MV-4-11 (cell line): ENCODE data around the gene TMEFF2.
"Not testable (repeated sequence)": the region's sequence is repeated elsewhere in the genome, so short reads cannot be mapped to it uniquely, and the experiment has no call there.

ENCODE experiments used
- DNase-seq: peaks from one replicate; lab custom pipeline; 2025; lab: John Stamatoyannopoulos, UW

Gene TMEFF2

DNA sequence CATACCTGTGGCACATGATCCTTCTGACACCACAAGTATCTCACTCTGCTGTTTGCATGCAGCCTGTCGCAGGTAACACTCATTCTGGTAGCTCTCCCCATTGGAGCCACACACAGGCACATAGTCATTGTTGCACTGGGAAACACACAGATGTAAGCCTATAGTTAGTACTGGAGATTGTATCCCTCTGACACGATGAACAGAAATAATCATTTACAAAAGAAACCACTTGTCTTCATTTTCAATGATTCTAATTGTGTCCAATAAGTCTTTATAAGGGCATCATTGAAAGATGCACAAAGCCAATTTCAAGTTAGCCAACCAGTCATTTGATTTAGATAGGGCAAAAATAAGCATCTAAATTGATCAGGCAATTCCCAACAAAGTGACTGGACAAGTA is 10.4 kb downstream of the TMEFF2 start:
- DNase-seq = no peak

DNA sequence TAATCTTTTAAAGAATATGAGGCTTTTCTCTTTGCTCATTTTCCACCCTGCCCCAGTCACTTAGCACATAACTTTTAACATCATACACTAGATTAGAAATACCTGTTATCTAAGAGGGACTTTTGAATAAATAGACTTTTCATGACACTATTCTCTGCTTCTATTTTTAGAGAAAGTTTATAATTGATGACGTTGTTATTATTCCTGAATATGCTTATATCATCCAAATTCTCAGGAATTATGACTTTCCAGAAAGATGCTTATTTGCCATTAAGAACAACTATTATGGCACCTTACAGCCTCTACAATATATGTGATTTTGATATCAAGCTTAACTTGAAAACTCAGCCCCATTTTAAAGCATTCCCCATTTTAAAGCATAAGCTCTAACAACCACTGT is 11.4 kb downstream of the TMEFF2 start:
- no peak for DNase-seq

DNA sequence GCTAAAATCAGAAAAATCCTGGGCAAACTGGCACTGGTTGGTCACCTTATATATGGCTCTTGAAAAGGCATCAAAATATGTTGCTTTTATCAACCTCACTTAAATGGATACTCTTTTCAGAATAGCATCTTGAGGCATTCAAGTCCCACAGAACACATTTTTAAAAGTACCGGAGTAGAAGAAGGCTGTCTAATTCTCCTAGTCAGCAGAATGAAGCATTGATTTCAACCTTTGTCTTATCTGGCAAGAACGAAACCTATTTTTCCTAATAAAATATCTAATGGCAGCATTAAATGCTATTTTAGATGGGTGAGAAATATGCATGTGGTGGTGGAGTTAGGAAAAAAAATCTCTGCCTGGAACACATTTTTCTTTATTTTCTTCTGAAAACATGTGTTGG is 27.8 kb downstream of the TMEFF2 start:
- no peak for DNase-seq

DNA sequence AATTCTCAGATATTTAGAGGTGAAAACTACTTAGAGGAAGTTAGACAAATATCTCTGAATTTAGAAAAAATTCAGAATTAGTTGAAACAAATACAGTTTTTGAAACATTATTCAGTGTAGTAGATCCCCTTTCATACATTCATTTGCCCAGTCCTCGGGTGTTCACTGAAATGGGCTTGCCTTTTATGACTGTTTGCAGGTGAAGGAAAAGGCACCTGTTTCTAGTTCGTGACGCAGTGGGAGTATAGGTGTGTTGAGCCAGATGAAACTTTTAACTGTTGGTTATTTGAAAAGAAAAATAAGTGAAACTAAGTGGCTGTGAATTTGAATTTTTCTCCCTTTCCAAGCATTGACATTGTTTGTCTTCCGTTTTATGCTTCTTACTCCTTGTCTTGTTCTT is 28.9 kb downstream of the TMEFF2 start:
- no peak for DNase-seq

DNA sequence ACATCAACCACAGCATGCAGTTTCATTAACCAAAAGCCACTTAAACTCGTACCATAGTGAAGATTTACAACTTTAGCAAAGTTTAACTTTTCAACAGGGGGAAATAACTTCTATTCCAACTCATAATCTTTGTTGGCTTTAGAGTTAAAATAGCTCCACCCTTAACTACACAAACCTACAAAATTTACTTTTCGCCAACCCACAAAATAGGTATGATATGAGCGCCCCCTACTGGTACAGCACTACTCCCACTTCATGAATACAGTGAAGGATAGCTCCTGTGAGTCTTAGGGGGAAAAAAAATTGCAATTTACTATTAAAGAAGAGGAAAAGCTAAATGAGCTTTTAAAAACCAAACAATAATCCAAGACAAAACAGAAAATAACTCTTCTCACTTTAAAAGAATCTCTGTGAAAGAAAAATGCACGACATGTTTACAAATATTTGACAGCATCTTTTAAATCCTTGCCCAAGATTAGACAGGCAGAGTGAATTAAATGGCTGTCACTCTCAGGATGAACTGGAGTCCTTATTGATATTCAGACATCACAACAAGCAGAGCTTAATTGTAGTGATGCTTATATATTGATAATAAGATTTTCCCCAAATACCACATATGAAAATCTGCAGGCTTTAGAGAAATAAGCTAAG is 32.2 kb downstream of the TMEFF2 start:
- peak; percentile 34 for DNase-seq

DNA sequence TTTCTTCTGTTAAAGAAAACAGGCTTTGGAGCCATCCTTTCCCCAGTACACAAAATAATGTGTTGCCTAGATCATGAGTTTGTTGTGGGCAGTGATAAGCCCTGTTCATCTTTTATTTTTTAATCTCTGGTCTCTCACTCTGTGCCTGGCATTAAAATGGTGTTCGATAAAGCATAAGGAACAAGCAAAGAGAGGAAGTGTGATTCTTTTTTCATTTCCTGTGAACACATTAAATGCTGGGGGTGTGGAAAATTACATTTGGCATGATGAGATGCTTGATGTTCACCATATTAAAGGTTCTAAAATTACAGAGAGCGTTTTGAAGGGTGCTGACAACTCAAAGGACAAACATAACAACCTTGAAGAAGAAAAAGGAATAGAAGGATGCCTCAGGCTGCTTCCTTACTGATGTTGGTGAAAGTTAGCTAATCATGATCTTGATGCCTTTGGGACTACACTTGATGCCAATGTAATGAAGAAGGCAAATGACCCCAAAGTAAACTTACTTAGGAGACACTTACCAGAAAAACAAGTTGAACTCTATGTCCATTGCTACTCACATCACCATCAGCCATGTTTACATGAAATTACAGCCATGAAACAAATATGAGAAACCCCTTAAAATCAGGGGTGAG is 33.0 kb downstream of the TMEFF2 start:
- DNase-seq = no peak

DNA sequence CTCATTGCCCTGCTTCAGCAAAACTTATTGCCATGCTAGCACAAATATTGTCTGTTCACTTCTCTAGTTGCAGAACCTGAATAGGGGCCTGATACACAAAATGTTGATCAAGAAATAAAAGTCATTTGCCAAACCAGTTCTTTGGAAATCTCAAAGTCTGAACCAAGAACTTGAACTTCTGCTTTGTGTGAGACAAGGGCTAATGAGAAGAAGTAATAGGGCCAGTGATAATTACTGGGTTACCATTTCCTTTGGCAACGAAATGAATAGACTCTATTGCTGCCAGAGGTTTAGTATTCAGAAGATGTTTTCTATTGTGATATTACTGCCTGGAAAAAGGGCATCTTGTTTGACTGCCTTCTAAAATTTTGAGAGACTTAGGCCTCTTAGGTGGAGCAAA is 35.0 kb downstream of the TMEFF2 start:
- DNase-seq = peak; percentile 23

DNA sequence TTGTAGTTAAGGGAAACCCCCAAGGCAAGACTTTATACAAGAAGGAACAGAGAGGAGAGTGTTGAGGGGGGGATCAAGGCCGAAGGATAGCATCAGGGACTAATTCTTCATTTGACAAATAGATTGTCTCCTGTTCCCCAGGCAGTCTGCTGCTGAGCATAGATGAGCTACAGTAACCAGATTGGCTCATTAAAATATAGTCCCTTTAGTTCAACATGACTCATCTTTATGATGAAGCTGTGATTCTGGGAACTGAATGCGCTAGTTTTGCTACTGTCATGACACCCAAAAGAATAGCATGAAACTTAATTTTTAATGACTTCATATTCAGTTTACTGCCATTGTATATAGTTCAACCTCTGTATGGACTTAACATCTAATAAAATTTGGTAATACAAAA is 35.5 kb downstream of the TMEFF2 start:
- no peak for DNase-seq

DNA sequence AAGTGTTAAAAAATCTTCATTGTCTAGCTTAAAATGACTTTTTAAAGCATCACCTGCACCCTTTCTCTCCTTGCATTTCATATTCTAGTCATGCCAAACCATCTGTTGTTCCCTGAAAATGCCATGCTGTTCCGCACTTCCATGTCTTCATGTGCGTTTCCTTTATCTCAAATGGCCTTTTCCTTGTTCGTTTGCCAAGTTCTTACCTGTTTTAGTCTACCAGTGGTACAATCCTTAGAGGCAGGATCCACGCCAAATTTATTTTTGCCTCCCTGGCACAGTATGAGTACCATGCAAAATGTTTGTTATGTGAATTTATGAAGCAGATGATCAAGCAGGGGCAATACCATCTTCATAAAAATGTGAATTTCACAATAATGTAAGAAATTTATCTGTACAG is 37.0 kb downstream of the TMEFF2 start:
- DNase-seq = no peak

DNA sequence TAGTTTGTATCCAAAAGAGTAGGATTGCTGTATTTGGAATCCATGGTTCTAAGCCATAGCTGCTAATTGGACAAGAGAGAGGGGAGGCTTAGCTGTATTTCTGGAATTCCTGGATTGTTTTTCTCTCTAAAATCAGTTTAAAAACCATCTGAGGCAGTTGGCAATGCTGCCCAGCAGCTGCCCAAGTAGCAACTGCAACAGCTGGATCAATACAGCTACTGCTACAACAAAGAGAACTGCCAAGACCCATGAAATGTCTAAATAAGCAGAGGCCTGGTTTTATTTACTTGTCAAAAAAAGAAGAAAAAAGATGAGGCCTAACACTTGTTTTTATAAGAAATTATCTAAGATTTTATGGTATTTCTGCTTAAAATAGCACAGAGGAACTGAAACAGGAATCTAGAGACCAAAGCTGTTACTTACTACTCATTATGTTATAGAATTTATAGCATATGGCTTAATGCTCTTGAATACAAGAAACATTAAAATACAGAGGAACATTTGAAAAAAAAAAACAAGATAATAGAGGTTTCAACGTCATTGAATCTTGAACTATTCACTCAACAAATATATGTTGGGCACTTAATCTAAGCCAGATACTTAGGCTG is 39.1 kb downstream of the TMEFF2 start:
- DNase-seq = peak; percentile 60

DNA sequence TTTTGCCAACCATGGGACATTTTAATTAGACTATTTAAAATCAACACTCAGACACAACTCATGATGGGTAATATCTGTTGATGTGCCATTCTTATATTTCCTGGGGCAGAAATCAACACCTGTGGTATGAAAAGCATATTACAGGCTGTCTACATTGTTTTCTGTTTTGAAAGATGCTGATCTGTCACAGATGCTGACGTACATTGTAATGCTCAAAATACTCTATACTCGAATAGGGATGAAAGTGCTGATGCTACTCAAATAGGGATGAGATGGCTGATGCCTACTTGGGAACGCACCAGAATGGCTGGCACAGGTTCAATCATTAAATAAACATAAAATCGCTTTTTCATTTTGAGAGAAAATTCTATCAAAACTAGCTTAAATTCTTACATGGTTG is 41.2 kb downstream of the TMEFF2 start:
- no peak for DNase-seq

DNA sequence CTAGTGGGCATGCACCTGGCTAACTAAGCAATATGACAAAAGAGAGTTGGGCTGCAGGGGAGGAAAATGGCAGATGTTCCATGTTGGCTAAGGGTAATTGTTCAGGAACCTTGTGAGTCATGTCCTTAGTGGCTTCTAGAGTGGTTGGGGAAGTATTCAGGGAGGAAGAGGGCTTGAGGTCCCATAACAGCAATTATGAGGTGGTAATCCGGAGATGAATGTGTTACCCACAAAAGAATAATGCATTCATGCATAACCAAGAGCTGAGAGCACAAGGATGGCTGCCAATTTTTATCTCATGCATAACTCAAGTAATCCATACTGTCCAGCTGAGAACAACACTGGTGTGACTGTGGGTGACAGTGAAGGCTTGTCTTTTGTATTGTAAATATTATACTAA is 42.9 kb downstream of the TMEFF2 start:
- DNase-seq = peak; percentile 81

DNA sequence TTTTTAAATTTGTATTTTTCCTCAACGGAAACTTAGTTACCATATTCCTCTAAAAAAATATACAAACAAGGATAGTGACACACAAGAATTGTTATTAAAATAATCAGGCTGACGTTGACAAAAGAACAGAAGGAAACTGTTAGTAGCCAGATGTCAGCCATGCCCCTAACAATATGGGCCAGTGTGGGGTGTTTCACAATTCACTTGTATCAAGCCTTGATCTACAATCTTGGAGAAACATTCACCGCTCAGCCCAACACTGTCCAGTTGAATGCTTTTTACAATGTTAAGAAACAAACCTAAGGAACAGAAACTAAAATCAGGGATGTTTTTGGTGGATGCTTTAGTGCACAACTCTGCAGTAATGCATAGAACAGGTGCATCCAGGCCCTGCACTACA is 44.6 kb downstream of the TMEFF2 start:
- no peak for DNase-seq

DNA sequence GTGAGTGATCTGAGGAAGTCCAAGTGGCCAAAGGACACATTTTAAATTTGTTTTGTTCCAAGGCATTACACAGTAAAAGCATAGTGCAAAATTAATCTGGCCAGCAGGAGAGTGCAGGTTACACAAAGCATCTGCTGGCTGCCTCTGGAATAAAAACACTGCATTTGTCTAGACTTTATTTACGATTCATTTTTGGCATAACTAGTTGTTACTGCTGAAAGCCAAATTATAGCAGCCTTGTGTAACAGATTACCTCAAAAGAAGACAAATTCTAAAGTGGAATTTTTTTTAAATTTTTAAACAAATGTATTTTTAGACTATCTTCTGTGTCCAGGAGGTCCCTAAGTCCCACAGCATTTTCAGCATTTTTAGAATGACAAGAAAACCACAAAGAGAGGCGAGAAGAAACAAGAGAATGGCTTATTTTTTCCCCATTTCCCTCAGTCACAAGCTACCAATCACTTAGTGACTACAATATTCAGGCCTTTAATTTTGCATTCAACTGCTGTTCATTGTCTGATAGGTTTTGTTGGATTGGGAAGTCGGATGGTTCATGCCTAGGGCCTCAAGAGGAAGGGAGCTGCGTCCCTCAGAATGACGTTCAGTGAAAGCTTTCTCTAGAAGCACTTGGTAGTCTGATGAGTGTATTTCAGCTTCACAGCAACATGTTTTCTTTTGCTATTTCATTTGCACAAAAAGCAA is 46.0 kb downstream of the TMEFF2 start:
- DNase-seq = no peak

DNA sequence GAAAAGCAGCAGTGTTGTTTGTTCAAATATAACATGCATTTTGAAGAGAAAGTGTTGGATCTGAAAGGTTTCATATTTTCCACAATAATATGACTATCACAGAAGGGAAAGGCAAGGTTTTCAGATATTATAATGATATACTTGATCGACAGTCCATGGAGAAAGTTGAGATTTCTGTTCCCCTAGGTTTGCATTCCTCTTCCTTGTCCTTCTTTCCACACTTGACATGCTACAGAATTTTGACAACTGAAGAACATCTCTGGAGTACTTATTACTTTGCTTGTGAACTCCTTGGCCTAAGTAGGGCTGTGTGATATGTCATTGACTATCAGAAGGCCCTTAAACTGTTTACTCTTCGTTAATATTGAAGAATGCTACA is 46.5 kb downstream of the TMEFF2 start:
- no peak for DNase-seq

DNA sequence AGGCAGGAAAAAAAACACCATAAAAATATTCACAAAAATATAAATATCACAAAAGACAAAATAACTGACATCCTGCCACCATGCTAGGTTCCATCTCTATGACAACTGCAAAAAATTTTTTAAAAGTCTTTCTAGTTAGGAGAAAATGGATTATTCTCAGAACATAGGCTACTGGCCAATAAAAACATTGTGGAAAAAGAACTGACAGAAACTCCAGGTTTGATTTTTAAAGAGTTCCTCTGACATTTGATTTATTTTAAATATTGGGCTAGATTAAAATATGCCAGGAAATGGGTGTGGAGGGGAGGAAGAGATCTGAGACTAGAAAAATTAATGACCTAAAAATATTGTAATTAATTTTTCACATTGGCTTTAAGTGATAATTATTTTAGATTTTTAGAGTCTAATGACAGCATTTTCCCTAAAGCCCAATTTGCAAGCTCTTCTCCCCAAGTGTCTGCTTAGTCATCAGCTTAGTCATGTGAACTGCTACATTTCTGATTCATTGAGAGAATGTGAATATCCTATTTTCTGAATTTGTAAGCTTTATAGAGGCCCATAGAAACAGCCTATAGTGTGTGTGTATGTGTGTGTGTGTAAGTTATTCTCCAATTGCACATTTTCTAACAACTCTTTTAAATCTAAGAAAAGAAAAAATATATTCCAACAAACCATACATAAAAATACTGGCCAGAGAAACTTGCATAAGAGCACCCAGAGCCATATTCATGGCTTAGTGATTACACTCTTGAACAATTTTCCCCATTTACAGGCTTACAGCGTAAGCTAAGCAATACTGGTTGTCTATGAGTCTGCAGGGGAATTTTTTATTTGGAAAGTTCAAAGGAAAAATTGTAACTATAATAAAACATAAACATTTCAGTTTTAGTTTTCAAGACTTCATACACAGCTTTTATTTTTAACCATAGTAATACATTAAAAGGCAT is 48.4 kb downstream of the TMEFF2 start:
- DNase-seq = no peak

DNA sequence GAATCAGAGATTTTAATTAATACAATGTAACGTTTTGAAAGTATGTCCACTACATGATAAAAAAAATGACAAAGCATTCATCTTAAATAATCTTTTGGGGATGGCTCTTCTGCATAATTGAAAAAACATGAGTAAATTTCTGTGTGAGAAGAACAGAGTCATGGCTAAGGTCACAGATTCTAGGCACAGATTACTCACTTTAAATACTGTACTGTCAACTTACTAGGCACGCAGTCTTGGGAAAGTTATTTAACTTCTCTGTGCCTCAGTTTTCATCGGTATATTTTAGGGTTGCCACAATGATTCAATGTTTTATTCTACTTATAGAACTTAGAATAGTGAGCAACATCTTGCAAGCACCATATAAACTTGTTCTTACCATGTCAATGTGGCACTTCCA is 49.2 kb downstream of the TMEFF2 start:
- no peak for DNase-seq

DNA sequence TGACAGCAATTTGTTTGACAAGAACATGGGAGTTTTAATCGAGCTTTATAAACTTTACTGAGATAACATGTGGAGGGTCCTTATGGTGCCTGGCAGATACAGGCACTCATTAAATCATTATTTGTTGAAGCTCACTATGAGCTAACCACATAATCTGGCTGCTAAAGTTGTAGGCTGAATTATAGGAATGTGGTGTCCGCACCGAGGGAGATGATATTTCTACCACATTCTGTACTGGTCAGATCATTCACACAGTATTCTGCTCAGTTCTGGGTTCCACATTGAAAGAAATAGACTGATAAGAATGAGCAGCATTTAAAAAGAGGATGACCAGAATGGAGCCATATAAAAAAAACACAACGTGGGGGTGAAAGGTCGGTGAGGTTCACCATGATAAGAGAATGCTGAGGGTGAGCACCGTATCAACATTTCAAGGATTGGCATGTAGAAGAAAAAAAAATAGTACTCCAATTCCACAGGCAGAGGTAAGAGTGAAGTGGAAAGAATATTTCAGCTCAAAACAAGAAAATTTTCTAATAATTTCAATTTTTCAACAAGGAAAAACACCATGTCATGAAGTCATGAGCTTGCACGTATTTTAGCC is 54.4 kb downstream of the TMEFF2 start:
- no peak for DNase-seq

DNA sequence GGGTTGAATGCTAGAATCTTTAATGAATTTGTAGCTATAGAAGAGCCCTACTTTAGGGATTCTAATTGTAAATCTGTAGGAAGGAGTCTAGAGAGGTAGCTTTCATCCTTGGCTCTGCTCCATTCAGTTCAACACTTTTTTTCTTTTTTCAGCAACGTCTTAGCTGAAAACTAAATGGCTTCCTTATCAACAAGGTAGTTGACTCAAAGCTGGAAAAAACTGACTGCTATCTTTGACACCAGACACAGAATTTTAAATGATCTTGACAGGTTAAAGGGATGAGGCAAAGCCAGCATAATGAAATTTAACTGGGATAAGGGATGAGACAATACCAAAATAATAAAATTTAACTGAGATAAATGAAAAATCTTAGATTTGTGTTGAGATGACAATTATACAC is 54.9 kb downstream of the TMEFF2 start:
- no peak for DNase-seq

DNA sequence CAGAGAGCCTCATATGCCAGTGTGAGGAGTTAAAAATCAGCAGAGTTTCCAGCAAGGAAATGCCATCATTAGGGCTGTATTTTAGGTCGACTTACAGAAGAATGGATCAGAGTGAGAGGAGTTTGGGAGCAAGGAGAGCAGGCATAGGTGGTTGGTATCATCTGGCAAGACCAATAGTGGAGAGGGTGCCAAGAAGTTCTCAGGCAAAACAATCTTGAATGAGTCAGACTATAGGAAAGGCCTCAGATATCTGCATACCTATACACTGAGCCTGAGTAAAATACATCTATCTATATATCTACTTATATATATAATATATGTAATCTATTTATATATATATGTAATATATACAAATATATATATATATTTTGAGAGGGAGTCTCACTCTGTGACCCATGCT is 57.3 kb downstream of the TMEFF2 start:
- DNase-seq = no peak

DNA sequence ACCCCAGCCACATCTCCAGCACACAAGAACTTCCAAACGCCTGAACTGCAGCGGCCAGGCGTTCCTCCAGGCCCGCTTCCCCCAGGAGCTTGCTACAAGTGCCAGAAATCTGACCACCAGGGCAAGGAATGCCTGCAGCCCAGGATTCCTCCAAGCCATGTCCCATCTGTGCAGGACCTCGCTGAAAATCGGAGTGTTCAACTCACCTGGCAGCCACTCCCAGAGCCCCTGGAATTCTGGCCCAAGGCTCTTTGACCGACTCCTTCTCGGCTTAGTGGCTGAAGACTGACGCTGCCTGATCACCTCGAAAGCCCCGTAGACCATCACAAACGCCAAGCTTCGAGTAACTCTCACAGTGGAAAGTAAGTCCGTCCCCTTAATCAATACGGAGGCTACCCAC is 62.1 kb downstream of the TMEFF2 start:
- DNase-seq = not testable (repeated sequence)

DNA sequence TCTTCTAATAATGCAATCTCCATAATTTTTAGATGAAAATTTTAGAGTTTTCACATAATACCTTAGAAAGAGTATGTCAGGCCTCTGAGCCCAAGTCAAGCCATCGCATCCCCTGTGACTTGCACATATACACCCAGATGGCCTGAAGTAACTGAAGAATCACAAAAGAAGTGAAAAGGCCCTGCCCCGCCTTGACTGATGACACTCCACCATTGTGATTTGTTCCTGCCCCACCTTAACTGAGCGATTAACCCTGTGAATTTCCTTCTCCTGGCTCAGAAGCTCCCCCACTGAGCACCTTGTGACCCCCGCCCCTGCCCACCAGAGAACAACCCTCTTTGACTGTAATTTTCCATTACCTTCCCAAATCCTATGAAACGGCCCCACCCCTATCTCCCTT is 64.4 kb downstream of the TMEFF2 start:
- not testable (repeated sequence) for DNase-seq
